Measurements from ENCODE around the gene NUMB. TPM values are rescaled to one million over a fixed set of nuclear protein-coding genes. Genes with fewer than 3 reads are reported as not detected.

NUMB gene
- total and polyA plus RNA-seq, 4 donors = 21.2 to 45.8 (median 26.1) TPM

- no peaks in the 10 kb centered on the region for H3K36me3 ChIP-seq (ENCODE audit: control insufficient read depth in 4 of 4, insufficient read depth in 3 of 4, low read depth in 1 of 4, low read length in 3 of 4)
- no peak overlapping the region for H3K27ac ChIP-seq (ENCODE audit: low read depth in 1 of 2, low read length in 2 of 2)
- 95% methylated on average over 27 of the region's 27 CpGs for WGBS
- no peak for DNase-seq (ENCODE audit: low spot score)
- H3K4me3 ChIP-seq (ENCODE audit: low read depth in 1 of 3, low read length in 3 of 3) = no peak overlapping the region
- no peak for TF ChIP-seq GABPA (IDR thresholded peaks at IDR 0.05 in 1 of 2, conservative IDR thresholded peaks at IDR 0.05 in 1 of 2)
- TF ChIP-seq MAX (IDR thresholded peaks at IDR 0.05) = no peak
- no peaks in the 10 kb centered on the region for H3K9me3 ChIP-seq (ENCODE audit: control insufficient read depth in 4 of 4, low read length in 3 of 4)
- no peaks in the 10 kb centered on the region for H3K27me3 ChIP-seq (ENCODE audit: control insufficient read depth in 4 of 4, insufficient read depth in 4 of 4, low read length in 3 of 4)
- H3K9ac ChIP-seq (ENCODE audit: low read depth in 1 of 2, low read length in 2 of 2) = no peak overlapping the region
- H3K4me1 ChIP-seq (ENCODE audit: control insufficient read depth in 4 of 4, insufficient read depth in 4 of 4, low read length in 3 of 4) = peaks cover 0 to under 1% (median 0%) of the 10 kb centered on the region in 4 donors
These were observed 207.4 kb downstream of the NUMB start for GRCh38 chr14:73250781-73251500.

- Histone ChIP-seq H3K27ac (ENCODE audit: low read depth in 1 of 2, low read length in 2 of 2) (no peak overlapping the region), H3K27me3 (ENCODE audit: control insufficient read depth in 4 of 4, insufficient read depth in 4 of 4, low read length in 3 of 4) (no peaks in the 10 kb centered on the region), H3K4me3 (ENCODE audit: low read depth in 1 of 3, low read length in 3 of 3) (no peak overlapping the region), H3K36me3 (ENCODE audit: control insufficient read depth in 4 of 4, insufficient read depth in 3 of 4, low read depth in 1 of 4, low read length in 3 of 4) (no peaks in the 10 kb centered on the region), H3K9me3 (ENCODE audit: control insufficient read depth in 4 of 4, low read length in 3 of 4) (no peaks in the 10 kb centered on the region), H3K4me1 (ENCODE audit: control insufficient read depth in 4 of 4, insufficient read depth in 4 of 4, low read length in 3 of 4) (peaks cover 0 to 2% (median 0%) of the 10 kb centered on the region in 4 donors), H3K9ac (ENCODE audit: low read depth in 1 of 2, low read length in 2 of 2) (no peak overlapping the region)
- no peak for TF ChIP-seq REST (IDR thresholded peaks at IDR 0.05)
- TF ChIP-seq TAF1 (conservative IDR thresholded peaks at IDR 0.05) = no peak
- no peak for TF ChIP-seq CTCF (IDR thresholded peaks at IDR 0.05; ENCODE audit: low read depth, low read length, missing input control)
- TF ChIP-seq GABPA (IDR thresholded peaks at IDR 0.05 in 1 of 2, conservative IDR thresholded peaks at IDR 0.05 in 1 of 2) = no peak
- no peak for TF ChIP-seq FOXA2 (IDR thresholded peaks at IDR 0.05)
- TF ChIP-seq HNF4A (conservative IDR thresholded peaks at IDR 0.05) = no peak
- TF ChIP-seq NR2F2 (IDR thresholded peaks at IDR 0.05) = no peak
- no peak for TF ChIP-seq YY1 (IDR thresholded peaks at IDR 0.05)
- no peak for TF ChIP-seq FOXA1 (IDR thresholded peaks at IDR 0.05)
- TF ChIP-seq SP1 (IDR thresholded peaks at IDR 0.05) = no peak
- no peak for TF ChIP-seq RXRA (IDR thresholded peaks at IDR 0.05)
- TF ChIP-seq HNF4G (IDR thresholded peaks at IDR 0.05) = no peak
- TF ChIP-seq MAX (IDR thresholded peaks at IDR 0.05) = no peak
- TF ChIP-seq RAD21 (IDR thresholded peaks at IDR 0.05) = no peak
- no peak for TF ChIP-seq JUND (IDR thresholded peaks at IDR 0.05)
- no peak for TF ChIP-seq ATF3 (IDR thresholded peaks at IDR 0.05)
- TF ChIP-seq EGR1 (IDR thresholded peaks at IDR 0.05; ENCODE audit: low read depth in 2 of 2) = no peak
- no peak for TF ChIP-seq ZBTB33 (IDR thresholded peaks at IDR 0.05)
- WGBS = 93% methylated on average over 11 of the region's 11 CpGs
- DNase-seq (ENCODE audit: low spot score) = no peak
These were observed 208.0 kb downstream of the NUMB start for GRCh38 chr14:73250317-73250713.
